CD14-positive monocyte (primary cell): ENCODE data around the gene DPM1. TPM values are rescaled to one million over a fixed set of nuclear protein-coding genes. Genes with fewer than 3 reads are reported as not detected.
A peak's percentile ranks its signal among the peaks of the same experiment; 100 is the strongest.

ENCODE experiments used
- DNase-seq, 3 donors: peaks; one replicate each; pipeline ENCODE4 v3.0.0-alpha.2; 2011 to 2022
- H2AFZ ChIP-seq: 2 replicates; pipeline ENCODE4 v1.6.0; 2012; ENCODE audit warnings: mild to moderate bottlenecking, low read depth, low read length, inconsistent platforms; ENCODE audit not compliant: insufficient read depth, poor library complexity, severe bottlenecking
- H3K27ac ChIP-seq, 2 donors: 1 replicate in 1 of 2; 2 replicates in 1 of 2; pipeline ENCODE4 v1.5.1; 2012 to 2013; ENCODE audit warnings: low read length in 2 of 2, control low read depth in 1 of 2, inconsistent platforms in 1 of 2, low read depth in 1 of 2, mild to moderate bottlenecking in 1 of 2
- H3K27me3 ChIP-seq, 2 donors: one replicate each; pipeline versions ENCODE4 v1.6.0 to v1.6.1; 2011 to 2013; ENCODE audit warnings: low read length in 2 of 2; ENCODE audit not compliant: control insufficient read depth in 2 of 2, insufficient read depth in 2 of 2
- H3K36me3 ChIP-seq, 2 donors: replicated peaks in 1 of 2; 1 replicate in 1 of 2; 2 replicates in 1 of 2; pipeline versions ENCODE4 v1.5.1 to v1.6.1; 2012 to 2013; ENCODE audit warnings: low read length in 2 of 2, control low read depth in 1 of 2, inconsistent platforms in 1 of 2, mild to moderate bottlenecking in 1 of 2; ENCODE audit not compliant: insufficient read depth in 2 of 2, control insufficient read depth in 1 of 2
- H3K4me1 ChIP-seq, 2 donors: 1 replicate in 1 of 2; 2 replicates in 1 of 2; pipeline versions ENCODE4 v1.5.1 to v1.6.1; 2012 to 2013; ENCODE audit warnings: low read length in 2 of 2, control low read depth in 1 of 2, inconsistent platforms in 1 of 2, mild to moderate bottlenecking in 1 of 2, moderate library complexity in 1 of 2; ENCODE audit not compliant: insufficient read depth in 2 of 2, control insufficient read depth in 1 of 2
- H3K4me2 ChIP-seq: replicated peaks from 2 replicates; pipeline ENCODE3; 2012; ENCODE audit warnings: low read length, moderate library complexity, mild to moderate bottlenecking; ENCODE audit not compliant: poor library complexity, severe bottlenecking; ENCODE audit errors: extremely low read depth
- H3K4me3 ChIP-seq, 3 experiments: fragments of 200-600 bp in 1 of 3; sonication (generic) in 1 of 3; replicated peaks in 1 of 3; 1 replicate in 2 of 3; 2 replicates in 1 of 3; pipeline ENCODE4 v1.5.1; 2011 to 2013; ENCODE audit warnings: low read length in 3 of 3, mild to moderate bottlenecking in 3 of 3, control low read depth in 2 of 3, low read depth in 2 of 3, inconsistent platforms in 1 of 3, moderate library complexity in 1 of 3
- H3K79me2 ChIP-seq: 2 replicates; pipeline ENCODE4 v1.6.0; 2012; ENCODE audit warnings: mild to moderate bottlenecking, control low read depth, inconsistent platforms, low read length, moderate library complexity; ENCODE audit not compliant: insufficient read depth
- H3K9ac ChIP-seq: 2 replicates; pipeline ENCODE4 v1.6.0; 2017; ENCODE audit warnings: low read length, mild to moderate bottlenecking; ENCODE audit not compliant: insufficient read depth, poor library complexity, severe bottlenecking
- H3K9me3 ChIP-seq, 2 donors: replicated peaks in 1 of 2; 1 replicate in 1 of 2; 2 replicates in 1 of 2; pipeline versions ENCODE4 v1.5.1 to v1.6.1; 2012 to 2013; ENCODE audit warnings: low read length in 2 of 2, control low read depth in 1 of 2; ENCODE audit not compliant: control insufficient read depth in 1 of 2, insufficient read depth in 1 of 2
- H4K20me1 ChIP-seq: 2 replicates; pipeline ENCODE4 v1.6.0; 2012; ENCODE audit warnings: mild to moderate bottlenecking, low read length, control low read depth, moderate library complexity; ENCODE audit not compliant: insufficient read depth
- H3K27ac Mint-ChIP-seq, 7 donors: one replicate each; pipeline ENCODE4 v1.8.0; 2020; ENCODE audit warnings: mild to moderate bottlenecking in 7 of 7, mixed read lengths in 7 of 7, moderate library complexity in 6 of 7, inconsistent platforms in 2 of 7
- H3K27me3 Mint-ChIP-seq, 3 donors: one replicate each; pipeline ENCODE4 v1.8.0; 2021 to 2022; ENCODE audit warnings: low read depth in 3 of 3, mild to moderate bottlenecking in 3 of 3, mixed read lengths in 3 of 3, moderate library complexity in 3 of 3, inconsistent platforms in 1 of 3
- H3K36me3 Mint-ChIP-seq, 2 donors: one replicate each; pipeline ENCODE4 v1.8.0; 2020; ENCODE audit warnings: mixed read lengths in 2 of 2, inconsistent platforms in 1 of 2, mild to moderate bottlenecking in 1 of 2
- H3K4me1 Mint-ChIP-seq: one replicate; pipeline ENCODE4 v1.8.0; 2020; ENCODE audit warnings: mild to moderate bottlenecking, mixed read lengths
- H3K4me3 Mint-ChIP-seq, 2 donors: one replicate each; pipeline ENCODE4 v1.8.0; 2020; ENCODE audit warnings: mild to moderate bottlenecking in 2 of 2, mixed read lengths in 2 of 2, moderate library complexity in 1 of 2
- H3K9me3 Mint-ChIP-seq, 7 donors: one replicate each; pipeline ENCODE4 v1.8.0; 2020 to 2022; ENCODE audit warnings: mixed read lengths in 7 of 7, mild to moderate bottlenecking in 6 of 7, moderate library complexity in 6 of 7, inconsistent platforms in 2 of 7
- CTCF ChIP-seq: fragments of 200-600 bp; IDR thresholded peaks from one replicate; pipeline ENCODE4 v1.8.0; 2022; ENCODE audit warnings: antibody characterized with exemption, mild to moderate bottlenecking
- WGBS: methylation state at CpG from one replicate; pipeline ENCODE4 v1.1.5; 2013; ENCODE audit warnings: missing lambda C conversion rate; ENCODE audit not compliant: insufficient coverage; 5-methylcytosine and 5-hydroxymethylcytosine counted together
- intact Hi-C, 2 donors: fragments of 100-400 bp; cut with micrococcal nuclease; formaldehyde crosslinking; loops; one replicate each; pipeline versions ENCODE4 v1.15.0 to v1.15.1; 2023
- polyA plus RNA-seq, 3 donors: library from polyadenylated mRNA; depleted of rRNA in 1 of 3; unstranded in 2 of 3; stranded (reverse) in 1 of 3; fragments of 300-500 nt in 2 of 3; fragments of >200 nt in 1 of 3; fragmentation: Illumina TruSeq in 2 of 3; gene quantifications; 1 replicate in 2 of 3; 2 replicates in 1 of 3; pipeline ENCODE4 v1.2.3, GENCODE V29; 2012 to 2021

DPM1 gene
- polyA plus RNA-seq, 3 donors: 19.1 to 55.1 (median 50.9) TPM

DNA sequence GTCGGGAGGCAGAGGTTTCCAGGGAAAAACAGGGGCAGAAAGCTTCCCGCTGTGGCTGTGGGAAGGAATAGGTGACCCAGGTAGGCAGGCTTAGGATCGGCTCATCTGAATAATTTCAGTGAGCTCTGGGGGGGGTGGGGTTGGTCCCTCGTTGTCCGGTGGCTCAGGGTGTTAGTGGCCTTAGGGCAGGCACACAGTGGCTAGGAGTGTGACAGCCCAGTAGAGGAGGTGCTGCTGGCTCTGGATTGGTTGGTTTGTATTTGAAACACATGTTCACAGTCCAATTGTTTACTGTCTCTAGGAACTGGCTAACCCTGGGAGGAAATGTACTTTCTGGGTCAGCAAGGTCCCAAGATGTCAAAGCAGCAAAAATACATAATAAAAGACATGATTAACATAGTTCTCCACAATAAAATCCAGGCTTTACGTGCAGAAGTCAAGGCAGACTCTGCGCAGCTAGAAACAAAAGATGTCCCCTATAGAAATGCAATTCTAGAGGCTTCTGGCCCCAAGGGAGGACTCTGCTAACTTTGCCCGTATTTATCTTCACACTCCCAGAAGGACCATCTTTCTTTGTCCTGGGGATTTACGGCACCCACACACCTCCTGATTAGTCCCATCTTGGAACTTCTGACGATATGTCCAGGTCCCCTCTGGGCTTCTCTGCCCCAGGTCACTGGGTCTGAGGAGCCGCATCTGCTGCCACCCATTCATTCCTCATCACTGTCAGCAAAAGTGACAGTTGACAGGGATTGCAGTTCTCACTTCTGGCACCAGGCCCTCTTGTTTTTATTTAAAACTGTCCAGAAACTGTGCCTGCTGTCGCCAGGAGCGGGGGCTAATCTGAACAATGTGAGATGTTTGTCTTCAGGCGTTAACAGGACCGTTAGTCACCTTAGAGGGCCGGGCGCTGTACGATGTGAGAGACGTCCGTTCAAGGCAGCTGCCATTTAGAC, 19.0 kb upstream of the DPM1 start:
- H3K4me1 Mint-ChIP-seq: peaks cover 26% of the 10 kb centered on the region
- Histone ChIP-seq H3K9ac (no peak overlapping the region), H3K27ac (no peak overlapping the region), H3K9me3 (no peaks in the 10 kb centered on the region), H3K79me2 (no peaks in the 10 kb centered on the region), H3K4me3 (no peak overlapping the region), H2AFZ (no peak overlapping the region), H4K20me1 (no peaks in the 10 kb centered on the region), H3K4me2 (no peak overlapping the region), H3K36me3 (no peaks in the 10 kb centered on the region), H3K4me1 (peaks cover 3 to 5% of the 10 kb centered on the region in 2 donors), H3K27me3 (no peaks in the 10 kb centered on the region)
- H3K27me3 Mint-ChIP-seq: peaks cover 16 to 24% (median 23%) of the 10 kb centered on the region in 3 donors
- WGBS: 86% methylated on average over 19 of the region's 20 CpGs
- no peak for TF ChIP-seq CTCF
- peak overlapping the region in 1 of 2 donors; percentile 40 for H3K4me3 Mint-ChIP-seq
- H3K9me3 Mint-ChIP-seq: peaks cover 0 to 3% (median 0%) of the 10 kb centered on the region in 7 donors
- H3K27ac Mint-ChIP-seq: no peak overlapping the region
- DNase-seq: no peak
- intact Hi-C loops: no loop called here
- H3K36me3 Mint-ChIP-seq: no peaks in the 10 kb centered on the region

DNA sequence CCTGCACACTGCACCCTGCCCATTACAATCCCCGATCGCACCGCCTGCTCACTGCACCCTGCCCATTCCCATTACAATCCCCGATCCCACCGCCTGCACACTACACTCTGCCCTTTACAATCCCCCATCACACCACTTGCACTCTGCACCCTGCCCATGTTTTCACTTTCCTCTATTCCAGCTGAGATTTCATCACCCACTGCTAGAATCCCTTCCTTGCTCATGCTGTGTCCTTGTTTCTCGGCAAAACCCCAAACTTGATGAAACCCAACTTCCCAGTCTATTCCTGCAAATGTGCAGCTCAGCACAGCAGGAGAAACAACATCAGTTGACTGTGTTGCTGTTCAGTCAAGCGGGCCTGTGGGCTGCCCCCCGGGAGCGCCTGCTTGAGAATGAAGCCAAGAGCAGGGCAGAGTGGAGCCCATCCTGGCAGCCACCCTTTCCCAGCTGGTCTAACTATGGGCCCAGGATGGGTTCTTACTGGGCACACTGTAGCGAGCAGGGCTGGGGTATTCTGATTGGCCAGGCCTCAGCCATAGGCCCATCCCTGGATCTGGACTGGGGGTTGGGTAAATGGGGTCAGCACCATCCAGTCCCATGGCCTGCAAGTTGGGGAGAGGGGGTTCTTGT, 17.5 kb upstream of the DPM1 start:
- Histone ChIP-seq H3K4me1 (no peaks in the 10 kb centered on the region), H3K27me3 (no peaks in the 10 kb centered on the region), H3K27ac (no peak overlapping the region), H3K79me2 (no peaks in the 10 kb centered on the region), H3K9me3 (no peaks in the 10 kb centered on the region), H2AFZ (no peak overlapping the region), H3K4me3 (no peak overlapping the region), H3K36me3 (no peaks in the 10 kb centered on the region), H3K4me2 (no peak overlapping the region), H3K9ac (no peak overlapping the region), H4K20me1 (no peaks in the 10 kb centered on the region)
- Mint-ChIP-seq H3K9me3 (peaks cover 0 to 3% (median 0%) of the 10 kb centered on the region in 7 donors), H3K27me3 (peaks cover 16 to 27% (median 20%) of the 10 kb centered on the region in 3 donors), H3K36me3 (no peaks in the 10 kb centered on the region), H3K27ac (no peak overlapping the region), H3K4me3 (no peak overlapping the region), H3K4me1 (peaks cover 16% of the 10 kb centered on the region)
- WGBS: 91% methylated on average over 10 of the region's 10 CpGs
- no peak for TF ChIP-seq CTCF
- intact Hi-C loops: no loop called here
- DNase-seq: no peak
